WERI-Rb-1 (cell line): ENCODE results near the gene ZMYND19.

Experiments
- DNase-seq: peaks from one replicate; pipeline ENCODE4 v3.0.0-alpha.2; 2020
- H3K27ac ChIP-seq: fragments of 250-450 bp; sonication (Bioruptor Pico); 2 replicates; pipeline ENCODE4 v1.5.1; 2020; ENCODE audit warnings: mild to moderate bottlenecking, moderate library complexity
- H3K27me3 ChIP-seq: fragments of 250-450 bp; sonication (Bioruptor Pico); 2 replicates; pipeline ENCODE4 v1.5.1; 2021; ENCODE audit warnings: mild to moderate bottlenecking, low read depth, moderate library complexity; ENCODE audit not compliant: insufficient read depth, severe bottlenecking
- H3K36me3 ChIP-seq: fragments of 250-450 bp; sonication (Bioruptor Pico); 2 replicates; pipeline ENCODE4 v1.5.1; 2020; ENCODE audit warnings: mild to moderate bottlenecking, moderate library complexity
- H3K4me3 ChIP-seq: 2 replicates; pipeline ENCODE4 v1.5.1; 2011; ENCODE audit warnings: low read depth, mild to moderate bottlenecking, control low read depth, low read length
- H3K9me3 ChIP-seq: fragments of 250-450 bp; sonication (Bioruptor Pico); 2 replicates; pipeline ENCODE4 v1.5.1; 2021; ENCODE audit warnings: mild to moderate bottlenecking, moderate library complexity; ENCODE audit not compliant: severe bottlenecking
- CTCF ChIP-seq: IDR thresholded peaks from 2 replicates; pipeline ENCODE4 v1.5.1; 2011; ENCODE audit warnings: low read depth, mild to moderate bottlenecking, control low read depth, inconsistent platforms, low read length

Gene ZMYND19

DNA sequence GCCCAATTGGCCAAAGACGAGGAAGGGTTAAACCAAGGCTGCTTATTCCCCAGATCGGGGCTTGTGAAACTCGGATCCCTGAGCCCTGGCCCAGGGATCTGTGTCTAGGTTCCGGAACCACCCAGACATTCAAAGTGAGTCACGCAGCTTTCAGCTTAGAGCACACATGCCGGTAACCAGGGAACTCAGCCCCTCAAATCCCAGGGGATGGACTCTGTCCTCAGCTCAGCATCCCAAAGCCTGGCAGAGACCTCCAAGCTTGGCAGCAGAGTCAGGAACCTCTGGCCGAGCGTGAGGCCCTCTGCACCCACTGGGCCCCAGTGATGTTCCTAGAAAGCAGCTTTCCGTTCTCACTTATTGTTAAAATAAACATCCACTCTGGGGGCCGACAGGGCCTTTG, 45.2 kb downstream of the ZMYND19 start:
- Histone ChIP-seq H3K27me3 (no peaks in the 10 kb centered on the region), H3K4me3 (no peak overlapping the region), H3K27ac (no peak overlapping the region), H3K9me3 (peaks cover 2% of the 10 kb centered on the region), H3K36me3 (no peaks in the 10 kb centered on the region)
- no peak for TF ChIP-seq CTCF
- DNase-seq: no peak

- Histone ChIP-seq H3K36me3 (no peaks in the 10 kb centered on the region), H3K4me3 (no peak overlapping the region), H3K27ac (no peak overlapping the region), H3K27me3 (no peaks in the 10 kb centered on the region), H3K9me3 (peaks cover 2% of the 10 kb centered on the region)
- no peak for DNase-seq
- TF ChIP-seq CTCF: no peak
Observed at GRCh38 chr9:137544176-137544760, 46.0 kb downstream of the ZMYND19 start.

- DNase-seq: no peak
- peaks cover 2% of the 10 kb centered on the region for H3K9me3 ChIP-seq
- H3K27me3 ChIP-seq: no peaks in the 10 kb centered on the region
- H3K27ac ChIP-seq: no peak overlapping the region
- no peak for TF ChIP-seq CTCF
- no peak overlapping the region for H3K4me3 ChIP-seq
- H3K36me3 ChIP-seq: no peaks in the 10 kb centered on the region
Observed at GRCh38 chr9:137543237-137543963, 46.9 kb downstream of the ZMYND19 start.

GRCh38 chr9:137542486-137542885, 47.8 kb downstream of the ZMYND19 start:
- Histone ChIP-seq H3K27ac (no peak overlapping the region), H3K27me3 (no peaks in the 10 kb centered on the region), H3K36me3 (no peaks in the 10 kb centered on the region), H3K9me3 (peaks cover 2% of the 10 kb centered on the region), H3K4me3 (no peak overlapping the region)
- TF ChIP-seq CTCF: no peak
- no peak for DNase-seq

GRCh38 chr9:137540536-137540935, 49.8 kb downstream of the ZMYND19 start:
- H3K36me3 ChIP-seq: no peaks in the 10 kb centered on the region
- no peak overlapping the region for H3K27ac ChIP-seq
- no peak for TF ChIP-seq CTCF
- H3K4me3 ChIP-seq: no peak overlapping the region
- H3K27me3 ChIP-seq: no peaks in the 10 kb centered on the region
- DNase-seq: no peak
- H3K9me3 ChIP-seq: no peaks in the 10 kb centered on the region
